Retinal pigment epithelial cell (primary cell): ENCODE data around the gene OPN3.

ENCODE experiments used
- DNase-seq: peaks from one replicate; pipeline ENCODE4 v3.0.0-alpha.2; 2010; ENCODE audit warnings: low read depth
- H3K4me3 ChIP-seq: 2 replicates; pipeline ENCODE4 v1.5.1; 2011; ENCODE audit warnings: mild to moderate bottlenecking, low read length, control low read depth, moderate library complexity
- CTCF ChIP-seq: conservative IDR thresholded peaks from 2 replicates; pipeline ENCODE4 v1.5.1; 2011; ENCODE audit warnings: low read depth, low read length, control low read depth, inconsistent platforms

Gene OPN3

DNA sequence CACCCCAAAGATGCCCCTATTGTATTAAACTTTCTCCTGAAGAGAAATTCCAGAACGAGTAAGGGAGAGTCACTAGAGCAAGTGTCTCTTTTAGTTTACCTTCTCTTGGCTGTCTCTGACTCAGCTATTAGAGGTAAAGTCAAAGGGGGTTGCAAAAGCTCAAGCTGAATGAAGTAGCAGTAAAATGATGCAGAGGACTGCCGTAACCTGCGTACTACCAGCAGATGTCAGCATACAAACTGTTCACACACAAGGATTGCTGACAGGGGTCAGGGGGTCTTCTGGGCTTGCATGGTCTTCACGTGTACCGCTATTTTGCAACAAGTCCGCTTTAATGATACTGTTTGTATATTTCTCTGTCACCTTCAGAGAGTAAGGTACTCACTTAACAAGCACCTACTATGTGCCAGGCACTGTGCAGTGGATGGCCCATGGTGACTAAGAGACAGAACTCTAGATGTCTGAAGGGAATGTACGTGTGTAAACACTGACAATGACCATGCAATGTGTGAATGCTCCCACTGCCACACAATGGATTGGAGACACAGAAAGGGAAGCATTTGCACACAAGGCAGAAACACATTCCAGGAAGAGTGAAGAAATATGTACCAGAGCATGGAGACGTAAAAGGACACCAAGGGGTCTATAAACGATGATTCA, 34.9 kb downstream of the OPN3 start:
- TF ChIP-seq CTCF: peak; percentile 39
- DNase-seq: no peak
- no peak overlapping the region for H3K4me3 ChIP-seq

GRCh38 chr1:241603731-241604245, 36.4 kb downstream of the OPN3 start:
- no peak overlapping the region for H3K4me3 ChIP-seq
- TF ChIP-seq CTCF: no peak
- no peak for DNase-seq

DNA sequence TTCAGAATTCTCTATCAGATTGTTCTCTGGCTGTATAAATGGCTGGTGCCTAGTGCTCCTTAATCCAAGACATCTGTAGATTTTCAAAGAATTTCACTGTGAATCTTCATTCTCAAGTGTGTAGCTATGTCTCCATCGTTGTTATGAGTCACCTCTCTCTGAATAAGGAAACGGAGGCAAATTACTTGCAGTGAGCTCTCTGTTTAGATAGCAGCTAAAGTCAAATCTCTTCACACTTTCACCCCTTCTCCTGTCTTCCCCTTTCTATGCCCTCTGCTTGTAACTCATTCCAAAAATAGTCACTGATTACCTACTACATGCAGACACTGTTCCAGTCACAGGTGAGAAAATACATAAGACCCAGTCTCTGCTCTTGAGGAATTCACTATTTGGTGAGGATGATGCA, 39.7 kb downstream of the OPN3 start:
- TF ChIP-seq CTCF: no peak
- H3K4me3 ChIP-seq: no peak overlapping the region
- no peak for DNase-seq

DNA sequence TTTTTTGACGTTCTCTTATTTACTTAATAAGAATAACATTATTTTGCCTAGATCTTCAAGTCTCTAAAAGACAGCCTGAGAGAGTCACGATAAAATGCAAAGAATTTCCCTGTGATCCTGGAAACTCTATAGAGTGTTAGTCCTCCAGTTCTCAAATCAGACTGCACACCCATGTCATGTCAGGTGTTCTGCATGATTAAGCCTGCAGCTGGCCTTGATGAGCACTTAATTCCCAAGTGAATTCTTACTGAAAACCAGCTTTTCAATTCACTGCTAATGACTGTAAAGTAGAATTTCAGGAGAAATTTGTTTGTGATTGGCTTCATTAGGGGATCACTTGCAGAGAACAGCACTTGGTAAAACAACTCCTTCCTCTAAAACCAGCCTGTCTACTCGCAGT, 41.9 kb downstream of the OPN3 start:
- no peak overlapping the region for H3K4me3 ChIP-seq
- TF ChIP-seq CTCF: no peak
- DNase-seq: peak; percentile 87

- no peak for TF ChIP-seq CTCF
- DNase-seq: no peak
- no peak overlapping the region for H3K4me3 ChIP-seq
These were observed 43.5 kb downstream of the OPN3 start for GRCh38 chr1:241596633-241597032.

GRCh38 chr1:241593186-241593585, 47.0 kb downstream of the OPN3 start:
- no peak overlapping the region for H3K4me3 ChIP-seq
- DNase-seq: no peak
- TF ChIP-seq CTCF: no peak

DNA sequence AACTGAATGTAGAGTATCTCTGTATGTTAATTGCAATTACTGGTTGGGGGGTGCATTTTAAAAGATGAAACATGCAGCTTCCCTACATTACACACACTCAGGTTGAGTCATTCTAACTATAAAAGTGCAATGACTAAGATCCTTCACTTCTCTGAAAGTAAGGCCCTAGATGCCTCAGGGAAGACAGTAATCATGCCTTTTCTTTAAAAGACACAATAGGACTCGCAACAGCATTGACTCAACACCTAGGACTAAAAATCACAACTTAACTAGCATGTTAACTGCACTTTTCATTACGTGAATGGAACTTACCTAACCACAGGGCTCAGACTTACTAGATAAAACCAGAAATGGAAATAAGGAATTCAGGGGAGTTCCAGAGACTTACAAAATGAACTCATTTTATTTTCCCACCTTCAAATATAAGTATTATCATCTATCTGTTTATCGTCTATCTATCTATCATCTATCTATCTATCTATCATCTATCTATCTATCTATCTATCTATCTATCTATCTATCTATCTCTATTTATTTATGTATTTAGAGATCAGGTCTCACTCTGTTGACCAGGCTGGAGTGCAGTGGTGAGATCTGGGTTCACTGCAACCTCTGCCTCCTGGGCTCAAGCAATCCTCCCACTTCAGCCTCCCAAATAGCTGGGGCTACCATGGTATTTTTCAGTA, 47.8 kb downstream of the OPN3 start:
- H3K4me3 ChIP-seq: no peak overlapping the region
- DNase-seq: no peak
- TF ChIP-seq CTCF: no peak
